DMS 273 (cell line): ENCODE results near the gene GSPT1.
A peak's percentile ranks its signal among the peaks of the same experiment; 100 is the strongest.

Source experiments
- DNase-seq: peaks from one replicate; lab custom pipeline; 2025; ENCODE audit not compliant: unreplicated experiment; lab: John Stamatoyannopoulos, UW

GSPT1 gene

GRCh38 chr16:11913425-11914079 lies 2.2 kb downstream of the GSPT1 start:
- no peak for DNase-seq

DNA sequence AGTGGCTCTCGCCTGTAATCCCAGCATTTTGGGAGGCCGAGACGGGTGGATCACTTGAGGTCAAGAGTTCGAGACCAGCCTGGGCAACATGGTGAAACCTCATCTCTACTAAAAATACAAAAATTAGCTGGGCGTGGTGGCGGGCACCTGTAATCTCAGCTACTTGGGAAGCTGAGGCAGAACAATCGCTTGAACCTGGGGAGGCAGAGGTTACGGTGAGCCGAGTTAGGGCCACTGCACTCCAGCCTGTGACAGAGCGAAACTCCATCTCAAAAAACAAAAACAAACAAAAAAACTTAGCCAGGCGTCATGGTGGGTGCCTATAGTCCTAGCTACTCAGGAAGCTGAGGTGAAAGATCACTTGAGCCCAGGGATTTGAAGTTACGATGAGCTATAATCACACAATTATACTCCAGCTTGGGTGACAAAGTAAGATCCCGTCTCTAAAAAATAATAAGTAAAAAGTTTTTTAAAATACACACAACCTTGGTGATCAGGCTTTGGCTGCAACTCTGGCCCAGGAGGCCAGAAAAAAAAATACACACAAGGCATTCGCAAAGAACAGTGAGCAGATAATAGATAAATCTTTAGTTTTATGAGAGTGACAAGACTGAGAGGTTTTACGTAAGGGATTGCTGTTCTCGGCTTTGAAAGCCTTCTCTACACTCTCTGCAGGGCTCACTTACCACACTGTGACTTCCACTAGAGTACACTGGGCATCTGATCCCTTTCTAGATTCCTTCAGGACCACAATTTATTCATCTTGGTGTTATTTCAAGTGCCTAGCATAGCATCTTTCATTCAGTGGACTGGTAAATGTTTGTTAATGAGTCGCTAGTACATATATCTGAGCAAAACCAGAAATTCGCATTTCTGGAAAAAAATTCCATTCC lies 5.9 kb downstream of the GSPT1 start:
- DNase-seq: no peak

DNA sequence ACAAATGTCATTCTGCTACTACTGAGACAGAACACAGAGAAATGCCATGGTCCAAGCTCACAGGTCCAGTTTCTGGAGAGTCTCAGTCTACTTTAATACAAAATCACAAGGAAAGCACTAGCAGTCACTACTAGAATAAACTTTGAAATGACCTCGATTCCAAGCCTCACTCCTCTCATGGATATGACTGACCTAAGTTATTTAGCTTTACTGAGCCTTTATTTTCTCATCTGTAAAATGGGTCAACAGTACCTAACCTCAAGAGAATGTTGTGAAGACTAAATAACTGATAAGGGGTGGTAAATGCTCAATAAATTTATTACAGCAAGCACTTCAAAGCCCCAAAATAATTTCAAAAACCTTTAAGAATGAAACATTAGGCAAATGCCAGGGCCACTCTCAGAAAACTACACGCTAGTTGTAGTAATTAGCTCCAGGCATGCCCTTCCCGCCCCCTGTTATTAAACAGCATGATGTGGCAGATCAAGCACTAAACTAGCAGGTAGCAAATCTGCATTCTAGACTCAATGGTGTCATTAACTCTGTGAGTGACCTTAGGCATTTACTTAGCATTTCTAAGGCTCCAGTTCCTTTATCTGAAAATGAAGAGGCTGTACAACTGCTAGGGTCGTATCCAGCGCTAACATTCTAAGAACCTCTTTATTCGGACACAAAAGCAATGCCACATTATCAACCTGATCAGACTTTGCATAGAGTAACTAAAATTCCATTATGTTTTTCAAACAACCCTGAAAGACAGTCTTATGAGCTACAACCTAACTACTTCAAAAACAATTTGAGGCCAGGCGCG lies 8.4 kb downstream of the GSPT1 start:
- no peak for DNase-seq

DNA sequence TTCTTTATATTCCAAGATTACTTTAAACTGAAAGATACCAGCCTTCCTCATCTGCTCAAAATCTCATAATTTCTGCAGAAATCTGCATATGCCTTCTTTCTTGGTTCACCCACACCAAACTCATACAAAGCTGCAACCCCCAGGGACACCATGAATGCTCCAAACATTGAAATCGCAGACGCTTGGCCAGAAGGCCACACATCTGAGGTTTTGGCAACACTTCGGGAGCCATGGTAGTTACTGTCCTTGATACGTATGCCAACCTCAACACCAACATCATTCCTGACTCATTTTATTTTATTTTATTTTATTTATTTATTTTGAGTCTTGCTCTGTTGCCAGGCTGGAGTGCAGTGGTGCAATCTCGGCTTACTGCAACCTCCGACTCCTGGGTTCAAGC lies 11.8 kb downstream of the GSPT1 start:
- DNase-seq: no peak

DNA sequence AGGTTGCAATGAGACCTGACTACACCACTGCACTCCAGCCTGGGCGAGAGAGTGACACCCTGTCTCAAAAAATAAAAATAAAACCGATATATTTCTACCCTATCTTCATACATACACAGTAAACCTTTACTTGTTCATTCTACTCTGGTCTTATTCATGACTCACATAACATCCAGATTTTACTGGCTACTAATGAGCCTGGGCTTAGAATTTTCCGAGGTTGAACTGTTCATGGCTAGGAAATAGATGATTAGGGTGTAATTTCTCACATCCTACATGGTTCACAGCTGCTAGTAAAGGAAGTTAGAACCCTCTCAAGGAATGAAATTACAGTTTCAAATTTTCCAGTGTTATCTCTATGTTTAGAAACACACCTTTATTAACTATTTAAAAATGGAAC lies 14.7 kb downstream of the GSPT1 start:
- DNase-seq: no peak

- no peak for DNase-seq
These were observed 19.1 kb downstream of the GSPT1 start for GRCh38 chr16:11896486-11897176.

DNA sequence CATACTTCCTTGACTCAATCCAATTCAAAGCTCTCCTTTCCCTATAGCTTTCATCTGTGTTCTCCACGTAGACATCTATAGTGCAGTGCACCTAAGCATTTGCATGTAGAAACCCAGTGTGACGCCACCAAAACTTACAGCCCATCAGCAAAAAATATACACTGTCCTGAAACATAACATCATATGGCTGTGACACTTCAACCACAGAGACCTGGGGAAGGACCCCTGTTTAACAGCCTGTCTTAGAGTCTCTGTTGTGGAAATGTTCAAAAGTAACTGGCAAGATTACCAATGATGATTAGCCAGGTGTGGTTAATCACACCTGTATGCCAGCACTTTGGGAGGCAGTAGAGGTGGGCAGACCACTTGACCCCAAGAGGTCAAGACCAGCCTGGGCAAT lies 22.2 kb downstream of the GSPT1 start:
- DNase-seq: no peak

DNA sequence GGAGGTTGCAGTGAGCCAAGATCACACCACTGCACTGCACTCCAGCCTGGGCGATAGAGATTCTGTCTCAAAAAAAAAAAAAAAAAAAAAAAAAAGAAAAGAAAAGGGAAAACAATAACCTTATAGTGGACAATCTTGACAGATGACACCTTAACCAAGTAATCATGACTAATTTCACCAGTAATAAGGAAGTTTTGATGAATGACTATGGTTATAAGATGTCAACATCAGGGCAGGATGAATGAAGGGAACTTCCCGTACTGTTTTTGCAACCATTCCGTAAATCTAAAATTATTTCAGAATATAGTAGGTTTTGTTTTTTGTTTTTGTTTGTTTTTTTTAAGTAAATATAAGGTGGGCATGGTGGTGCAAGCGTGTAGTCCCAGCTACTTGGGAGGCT lies 23.0 kb downstream of the GSPT1 start:
- no peak for DNase-seq

DNA sequence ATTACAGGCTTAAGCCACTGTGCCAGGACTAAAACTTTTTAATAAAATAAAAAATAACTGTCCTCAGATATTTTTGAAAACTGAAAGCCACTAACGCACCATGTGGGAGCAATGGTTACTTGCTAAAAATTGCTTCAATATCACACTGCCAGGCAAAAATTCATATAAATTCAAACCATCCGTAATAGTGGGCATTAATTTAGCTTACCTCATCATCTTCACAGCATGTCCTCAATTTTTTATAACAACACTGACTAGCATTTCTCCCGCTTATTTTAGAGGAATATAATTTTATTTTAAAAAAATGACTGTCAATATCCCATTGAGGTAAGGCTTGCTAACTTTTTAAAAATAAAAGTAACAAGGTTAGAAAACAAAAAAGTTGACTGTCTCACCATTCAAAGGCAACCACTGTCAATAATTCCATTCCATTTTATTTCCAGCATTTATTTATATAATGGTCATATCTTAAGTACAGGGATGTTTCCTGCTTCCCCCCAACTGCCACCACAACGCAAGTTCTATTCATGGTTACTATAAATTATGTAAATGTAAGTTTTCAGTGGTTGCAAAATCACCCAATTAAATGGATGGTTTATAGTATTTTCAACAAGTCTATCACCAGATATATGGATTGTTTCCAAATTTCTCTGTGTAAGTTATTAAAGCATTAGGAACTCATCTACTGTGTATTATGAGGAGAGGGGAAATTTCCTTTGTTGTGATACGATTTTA lies 25.4 kb downstream of the GSPT1 start:
- DNase-seq: no peak

- DNase-seq: no peak
These were observed 28.9 kb downstream of the GSPT1 start for GRCh38 chr16:11886881-11887280.

DNA sequence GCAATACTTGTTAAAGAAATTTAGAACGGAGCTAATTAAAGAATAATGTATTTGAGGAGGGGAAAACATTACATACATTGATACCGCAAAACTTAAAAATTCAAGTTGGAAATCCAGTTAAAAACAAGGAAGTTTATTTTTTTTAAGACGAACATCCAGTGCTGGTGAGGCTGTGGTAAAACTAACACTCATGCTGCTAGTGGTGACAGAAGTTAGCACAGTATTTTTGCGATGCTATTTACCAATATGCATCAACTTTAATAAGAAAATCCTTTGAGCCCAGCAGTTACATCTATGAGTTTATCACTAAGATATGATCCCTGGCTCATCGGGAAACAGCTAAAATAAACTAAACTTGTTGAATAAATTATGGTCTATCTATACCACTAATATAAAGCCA lies 31.7 kb downstream of the GSPT1 start:
- no peak for DNase-seq

DNA sequence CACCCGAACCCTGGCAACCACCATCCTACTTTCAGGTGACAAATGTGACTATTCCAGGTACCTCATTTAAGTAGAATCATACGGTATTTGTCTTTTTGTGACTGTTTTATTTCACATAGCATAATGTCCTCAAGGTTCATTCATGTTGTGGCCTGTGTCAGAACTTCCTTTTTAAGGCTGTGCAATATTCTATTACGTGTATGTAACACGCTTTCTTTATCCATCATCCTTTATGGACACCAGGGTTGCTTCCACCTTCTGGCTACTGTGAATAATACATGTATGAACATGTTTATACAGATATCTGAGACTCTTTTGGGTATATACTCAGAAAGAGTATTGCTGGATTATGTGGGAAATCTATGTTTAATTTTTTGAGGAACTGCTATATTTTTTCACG lies 35.7 kb downstream of the GSPT1 start:
- no peak for DNase-seq

- DNase-seq: no peak
These were observed 38.4 kb downstream of the GSPT1 start for GRCh38 chr16:11877374-11877773.

GRCh38 chr16:11876306-11876705 lies 39.5 kb downstream of the GSPT1 start:
- DNase-seq: no peak

DNA sequence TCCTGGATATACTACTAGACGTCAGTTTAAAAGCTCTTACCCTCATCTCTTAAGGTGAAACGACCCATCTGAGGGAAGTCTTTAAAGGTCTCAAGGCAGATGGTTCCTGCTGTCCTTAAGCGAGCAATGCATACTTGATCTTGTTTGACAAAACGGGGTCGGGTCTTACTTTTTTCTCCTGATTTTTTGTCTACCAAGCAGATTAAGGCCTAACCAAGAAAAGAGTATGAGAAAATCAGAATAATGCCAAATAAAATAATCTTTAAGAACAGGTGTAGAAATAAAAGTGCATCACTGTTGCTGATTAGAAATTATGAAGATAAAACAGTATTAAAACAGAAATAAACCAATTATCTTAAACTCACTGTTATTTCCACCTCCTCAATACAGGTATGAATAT lies 40.0 kb downstream of the GSPT1 start:
- no peak for DNase-seq

GRCh38 chr16:11871193-11871592 lies 44.6 kb downstream of the GSPT1 start:
- peak; percentile 62 for DNase-seq

DNA sequence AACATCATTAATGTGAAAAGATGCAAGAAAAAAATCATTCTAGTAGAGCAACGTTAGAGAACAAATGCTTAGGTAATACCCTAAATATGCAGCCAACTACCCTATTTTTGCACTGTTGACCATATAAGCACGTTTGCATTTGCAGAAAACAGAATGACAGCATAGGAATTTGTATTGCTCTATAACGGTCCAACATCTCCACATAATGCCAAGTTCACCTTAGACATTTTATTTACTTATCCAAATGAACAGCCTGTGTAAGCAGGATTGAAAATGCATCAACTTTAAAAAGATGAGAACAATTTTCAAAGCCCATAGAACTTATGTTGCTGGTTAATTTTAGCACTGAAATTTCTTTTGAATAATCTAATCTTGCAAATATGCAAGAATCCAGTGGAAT lies 45.4 kb downstream of the GSPT1 start:
- no peak for DNase-seq

GRCh38 chr16:11869353-11870228 lies 46.2 kb downstream of the GSPT1 start:
- no peak for DNase-seq

GRCh38 chr16:11868412-11868980 lies 47.3 kb downstream of the GSPT1 start:
- DNase-seq: no peak
